Measurements from ENCODE around the gene NUP98. TPM values are rescaled to one million over a fixed set of nuclear protein-coding genes. Genes with fewer than 3 reads are reported as not detected.

The NUP98 gene
- polyA plus RNA-seq, 1 of the 3 experiments (the other 2 are of a cell fraction): 56.4 TPM

DNA sequence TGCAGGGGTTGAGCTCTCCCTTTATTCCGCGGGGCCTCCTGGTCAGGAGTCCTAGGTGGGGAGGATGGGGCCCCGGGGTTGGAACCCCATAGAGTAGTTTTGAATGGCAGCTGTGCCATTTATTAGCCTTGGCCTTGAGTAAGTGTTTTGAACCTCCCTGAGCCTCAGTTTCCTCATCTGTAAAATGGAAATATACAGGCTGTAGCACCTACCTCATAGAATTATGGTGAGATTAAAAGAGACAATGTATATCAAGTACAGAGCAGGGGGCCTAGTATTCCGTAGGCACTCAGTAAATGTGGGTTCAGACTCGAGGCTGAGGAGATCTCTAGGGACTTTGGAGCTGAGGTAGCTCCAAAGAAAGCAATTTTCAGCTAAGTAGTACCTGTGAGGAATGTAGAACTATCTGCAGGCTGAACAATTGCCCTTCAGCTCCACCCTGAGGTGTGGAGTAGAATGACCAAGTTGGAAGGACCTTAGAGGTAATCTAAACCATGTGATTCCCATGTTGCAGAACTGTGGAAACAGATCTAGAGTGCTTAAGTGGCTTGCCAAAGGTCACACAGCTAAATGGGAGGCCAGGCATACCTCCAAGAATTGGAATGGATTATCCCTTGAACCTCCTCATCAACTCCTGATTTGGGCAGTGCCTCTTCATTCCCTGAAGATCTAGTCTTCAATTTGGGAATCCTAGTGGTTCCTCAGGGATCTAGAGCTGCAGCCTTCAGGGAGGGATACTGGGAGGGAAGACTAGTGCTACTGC lies 11.7 kb upstream of the NUP98 start:
- H3K27ac ChIP-seq (ENCODE audit: low read depth in 2 of 2, low read length in 1 of 2): peak overlapping the region in 1 of 2 experiments; percentile 24; a peak in 1 of 4 replicates
- no peaks in the 10 kb centered on the region for H4K20me1 ChIP-seq (ENCODE audit: insufficient read depth)
- H3F3A ChIP-seq (replicated peaks; ENCODE audit: insufficient read depth): peaks cover 9% of the 10 kb centered on the region
- POLR2A ChIA-PET: interaction anchor here (1.2 kb wide), 1 partner anchor 32 kb away, joined by 5 read pairs; no protein-coding TSS in a partner anchor
- no peaks in the 10 kb centered on the region for H3K9me3 ChIP-seq
- H3K9ac ChIP-seq: peak overlapping the region; percentile 72
- H2AFZ ChIP-seq (ENCODE audit: low read depth): peak overlapping the region; percentile 97
- H3K27me3 ChIP-seq (ENCODE audit: insufficient read depth): no peaks in the 10 kb centered on the region
- no peaks in the 10 kb centered on the region for H3K79me2 ChIP-seq (ENCODE audit: insufficient read depth)
- H3K4me2 ChIP-seq: peak overlapping the region; percentile 98
- 15% methylated on average over 3 of the region's 5 CpGs for WGBS (ENCODE audit: low lambda C conversion rate)
- peak; percentile 68 for DNase-seq
- TF ChIP-seq, protein P1, sequence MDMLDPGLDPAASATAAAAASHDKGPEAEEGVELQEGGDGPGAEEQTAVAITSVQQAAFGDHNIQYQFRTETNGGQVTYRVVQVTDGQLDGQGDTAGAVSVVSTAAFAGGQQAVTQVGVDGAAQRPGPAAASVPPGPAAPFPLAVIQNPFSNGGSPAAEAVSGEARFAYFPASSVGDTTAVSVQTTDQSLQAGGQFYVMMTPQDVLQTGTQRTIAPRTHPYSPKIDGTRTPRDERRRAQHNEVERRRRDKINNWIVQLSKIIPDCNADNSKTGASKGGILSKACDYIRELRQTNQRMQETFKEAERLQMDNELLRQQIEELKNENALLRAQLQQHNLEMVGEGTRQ (IDR thresholded peaks at IDR 0.05; ENCODE audit: borderline replicate concordance, low read depth, low read length): no peak
- TF ChIP-seq ELF1 (IDR thresholded peaks at IDR 0.05) (no peak), RCOR1 (IDR thresholded peaks at IDR 0.05; ENCODE audit: low read length) (no peak), TCF12 (IDR thresholded peaks at IDR 0.05) (peak; percentile 47; the same call in 1 of the 2 replicates), SIN3A (IDR thresholded peaks at IDR 0.05; ENCODE audit: borderline replicate concordance, low read depth, low read length) (no peak), MXI1 (IDR thresholded peaks at IDR 0.05; ENCODE audit: low read depth, low read length) (0 out of 2 replicates have a peak, but pooled peaks have one; percentile 23), SMC3 (IDR thresholded peaks at IDR 0.05; ENCODE audit: low read depth, low read length) (peak; percentile 20; the same call in 1 of the 2 replicates), TEAD4 (IDR thresholded peaks at IDR 0.05; ENCODE audit: borderline replicate concordance, insufficient read depth) (no peak), EP300 (IDR thresholded peaks at IDR 0.05; ENCODE audit: borderline replicate concordance in 1 of 2, low read depth in 1 of 2, low read length in 1 of 2) (no peak), GABPA (IDR thresholded peaks at IDR 0.05; ENCODE audit: low read depth) (no peak), RAD21 (IDR thresholded peaks at IDR 0.05; ENCODE audit: low read length) (peak; percentile 69), EZH2phosphoT487 (IDR thresholded peaks at IDR 0.05; ENCODE audit: borderline replicate concordance, low read depth) (no peak)
- TF ChIP-seq, protein P2, sequence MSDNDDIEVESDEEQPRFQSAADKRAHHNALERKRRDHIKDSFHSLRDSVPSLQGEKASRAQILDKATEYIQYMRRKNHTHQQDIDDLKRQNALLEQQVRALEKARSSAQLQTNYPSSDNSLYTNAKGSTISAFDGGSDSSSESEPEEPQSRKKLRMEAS (IDR thresholded peaks at IDR 0.05; ENCODE audit: low read depth): peak; percentile 30; the same call in 1 of the 2 replicates
- TF ChIP-seq, protein P3, sequence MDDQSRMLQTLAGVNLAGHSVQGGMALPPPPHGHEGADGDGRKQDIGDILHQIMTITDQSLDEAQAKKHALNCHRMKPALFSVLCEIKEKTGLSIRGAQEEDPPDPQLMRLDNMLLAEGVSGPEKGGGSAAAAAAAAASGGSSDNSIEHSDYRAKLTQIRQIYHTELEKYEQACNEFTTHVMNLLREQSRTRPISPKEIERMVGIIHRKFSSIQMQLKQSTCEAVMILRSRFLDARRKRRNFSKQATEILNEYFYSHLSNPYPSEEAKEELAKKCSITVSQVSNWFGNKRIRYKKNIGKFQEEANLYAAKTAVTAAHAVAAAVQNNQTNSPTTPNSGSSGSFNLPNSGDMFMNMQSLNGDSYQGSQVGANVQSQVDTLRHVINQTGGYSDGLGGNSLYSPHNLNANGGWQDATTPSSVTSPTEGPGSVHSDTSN (IDR thresholded peaks at IDR 0.05): no peak
- TF ChIP-seq, protein P4, sequence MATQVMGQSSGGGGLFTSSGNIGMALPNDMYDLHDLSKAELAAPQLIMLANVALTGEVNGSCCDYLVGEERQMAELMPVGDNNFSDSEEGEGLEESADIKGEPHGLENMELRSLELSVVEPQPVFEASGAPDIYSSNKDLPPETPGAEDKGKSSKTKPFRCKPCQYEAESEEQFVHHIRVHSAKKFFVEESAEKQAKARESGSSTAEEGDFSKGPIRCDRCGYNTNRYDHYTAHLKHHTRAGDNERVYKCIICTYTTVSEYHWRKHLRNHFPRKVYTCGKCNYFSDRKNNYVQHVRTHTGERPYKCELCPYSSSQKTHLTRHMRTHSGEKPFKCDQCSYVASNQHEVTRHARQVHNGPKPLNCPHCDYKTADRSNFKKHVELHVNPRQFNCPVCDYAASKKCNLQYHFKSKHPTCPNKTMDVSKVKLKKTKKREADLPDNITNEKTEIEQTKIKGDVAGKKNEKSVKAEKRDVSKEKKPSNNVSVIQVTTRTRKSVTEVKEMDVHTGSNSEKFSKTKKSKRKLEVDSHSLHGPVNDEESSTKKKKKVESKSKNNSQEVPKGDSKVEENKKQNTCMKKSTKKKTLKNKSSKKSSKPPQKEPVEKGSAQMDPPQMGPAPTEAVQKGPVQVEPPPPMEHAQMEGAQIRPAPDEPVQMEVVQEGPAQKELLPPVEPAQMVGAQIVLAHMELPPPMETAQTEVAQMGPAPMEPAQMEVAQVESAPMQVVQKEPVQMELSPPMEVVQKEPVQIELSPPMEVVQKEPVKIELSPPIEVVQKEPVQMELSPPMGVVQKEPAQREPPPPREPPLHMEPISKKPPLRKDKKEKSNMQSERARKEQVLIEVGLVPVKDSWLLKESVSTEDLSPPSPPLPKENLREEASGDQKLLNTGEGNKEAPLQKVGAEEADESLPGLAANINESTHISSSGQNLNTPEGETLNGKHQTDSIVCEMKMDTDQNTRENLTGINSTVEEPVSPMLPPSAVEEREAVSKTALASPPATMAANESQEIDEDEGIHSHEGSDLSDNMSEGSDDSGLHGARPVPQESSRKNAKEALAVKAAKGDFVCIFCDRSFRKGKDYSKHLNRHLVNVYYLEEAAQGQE (IDR thresholded peaks at IDR 0.05; ENCODE audit: low read depth, low read length): no peak
- TF ChIP-seq, protein P5, sequence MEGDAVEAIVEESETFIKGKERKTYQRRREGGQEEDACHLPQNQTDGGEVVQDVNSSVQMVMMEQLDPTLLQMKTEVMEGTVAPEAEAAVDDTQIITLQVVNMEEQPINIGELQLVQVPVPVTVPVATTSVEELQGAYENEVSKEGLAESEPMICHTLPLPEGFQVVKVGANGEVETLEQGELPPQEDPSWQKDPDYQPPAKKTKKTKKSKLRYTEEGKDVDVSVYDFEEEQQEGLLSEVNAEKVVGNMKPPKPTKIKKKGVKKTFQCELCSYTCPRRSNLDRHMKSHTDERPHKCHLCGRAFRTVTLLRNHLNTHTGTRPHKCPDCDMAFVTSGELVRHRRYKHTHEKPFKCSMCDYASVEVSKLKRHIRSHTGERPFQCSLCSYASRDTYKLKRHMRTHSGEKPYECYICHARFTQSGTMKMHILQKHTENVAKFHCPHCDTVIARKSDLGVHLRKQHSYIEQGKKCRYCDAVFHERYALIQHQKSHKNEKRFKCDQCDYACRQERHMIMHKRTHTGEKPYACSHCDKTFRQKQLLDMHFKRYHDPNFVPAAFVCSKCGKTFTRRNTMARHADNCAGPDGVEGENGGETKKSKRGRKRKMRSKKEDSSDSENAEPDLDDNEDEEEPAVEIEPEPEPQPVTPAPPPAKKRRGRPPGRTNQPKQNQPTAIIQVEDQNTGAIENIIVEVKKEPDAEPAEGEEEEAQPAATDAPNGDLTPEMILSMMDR (IDR thresholded peaks at IDR 0.05): peak; percentile 53
- H3K36me3 ChIP-seq (replicated peaks in 1 of 2; ENCODE audit: control insufficient read depth in 1 of 2, insufficient read depth in 2 of 2, low read length in 1 of 2): no peaks in the 10 kb centered on the region
- peak overlapping the region; percentile 70 to 83 for H3K4me3 ChIP-seq (ENCODE audit: low read depth in 2 of 2, low read length in 1 of 2)
- peaks cover 3 to 8% of the 10 kb centered on the region in 2 experiments; a peak in 3 of 4 replicates for H3K4me1 ChIP-seq (ENCODE audit: control insufficient read depth in 1 of 2, insufficient read depth in 2 of 2, low read depth in 1 of 2, low read length in 1 of 2)
- no peaks in the 10 kb centered on the region for H3K9me2 ChIP-seq
- CTCF ChIA-PET: interaction anchor here (0.6 to 3.7 kb wide), 17 partner anchors 8 to 264 kb away, joined by 3 to 34 read pairs (median 5); partner anchors contain the start of genes NUP98, RHOG and STIM1

All from SK-N-SH (cell line).